Stomach (tissue), 9 donors: ENCODE data around the gene KIF4A. TPM values are rescaled to one million over a fixed set of nuclear protein-coding genes. Genes with fewer than 3 reads are reported as not detected.

Experiments used
- DNase-seq, 2 donors: peaks; one replicate each; pipeline versions ENCODE4 v3.0.0 to v3.0.0-alpha.2; 2013 to 2019
- H3K27ac ChIP-seq, 5 donors: fragments of 200-600 bp in 4 of 5; sonication (generic) in 4 of 5; one replicate each; pipeline ENCODE4 v1.5.1; 2013 to 2019; ENCODE audit warnings: mild to moderate bottlenecking in 1 of 5, moderate library complexity in 1 of 5
- H3K27me3 ChIP-seq, 3 donors: fragments of 200-600 bp; sonication (generic); one replicate each; pipeline ENCODE4 v1.5.1; 2017 to 2019; ENCODE audit warnings: mixed run types in 1 of 3
- H3K36me3 ChIP-seq, 4 donors: fragments of 200-600 bp; sonication (generic); 1 replicate in 3 of 4; 2 replicates in 1 of 4; pipeline ENCODE4 v1.5.1; 2016 to 2019
- H3K4me1 ChIP-seq, 4 donors: fragments of 200-600 bp; sonication (generic); one replicate each; pipeline ENCODE4 v1.5.1; 2016 to 2019
- H3K4me3 ChIP-seq, 4 donors: fragments of 200-600 bp; sonication (generic) in 3 of 4; one replicate each; pipeline ENCODE4 v1.5.1; 2016 to 2019; ENCODE audit warnings: mild to moderate bottlenecking in 1 of 4
- H3K9me3 ChIP-seq, 4 donors: fragments of 200-600 bp; sonication (generic); one replicate each; pipeline ENCODE4 v1.5.1; 2016 to 2019
- EP300 ChIP-seq: sonication (generic); formaldehyde crosslinking; IDR thresholded peaks from one replicate; pipeline ENCODE4 v1.6.1; 2017; ENCODE audit warnings: antibody characterized with exemption
- POLR2A ChIP-seq, 4 donors: fragments of 450-650 bp; IDR thresholded peaks; one replicate each; pipeline ENCODE4 v1.6.1; 2016; ENCODE audit warnings: antibody characterized with exemption in 4 of 4, control low read depth in 2 of 4, mild to moderate bottlenecking in 1 of 4, moderate library complexity in 1 of 4
- POLR2AphosphoS5 ChIP-seq, 3 donors: sonication (generic); formaldehyde crosslinking; IDR thresholded peaks; one replicate each; pipeline ENCODE4 v1.6.1; 2016; ENCODE audit warnings: antibody characterized with exemption in 3 of 3
- WGBS, 5 donors: extraction: QIAGEN DNeasy Blood & Tissue Kit in 3 of 5; methylation state at CpG; one replicate each; pipeline versions ENCODE4 v1.1.5 to v1.1.7; 2013 to 2018; 5-methylcytosine and 5-hydroxymethylcytosine counted together
- intact Hi-C: fragments of 100-400 bp; cut with DNase I; formaldehyde crosslinking; loops from one replicate; pipeline ENCODE4 v1.15.1; 2023; ENCODE audit warnings: low total_unique reads
- polyA plus RNA-seq, 3 donors: library from polyadenylated mRNA; stranded (reverse); fragments of 200-250 nt; gene quantifications; one replicate each; pipeline ENCODE4 v1.2.3, GENCODE V29; 2013
- total RNA-seq, 5 donors: library from RNA; depleted of rRNA; stranded (reverse); fragments of >200 nt; gene quantifications; one replicate each; pipeline versions ENCODE4 v1.1.0 to v1.2.3, GENCODE V29; 2014 to 2016
- TF ChIP-seq, protein P1 (sequence below), 7 experiments: fragments of 450-650 bp in 4 of 7; fragments of 200-600 bp in 3 of 7; sonication (generic) in 3 of 7; IDR thresholded peaks; one replicate each; pipeline ENCODE4 v1.5.1; 2016 to 2019; ENCODE audit warnings: antibody characterized with exemption in 7 of 7, control low read depth in 2 of 7, mild to moderate bottlenecking in 1 of 7
- donor health status: healthy with polysubstance abuse.
- donor health status: Bipolar disorder and iron deficiency.
- donor health status: healthy.

Gene KIF4A
- total and polyA plus RNA-seq, 8 donors = 0.31 to 26.9 (median 2.0) TPM; not detected in 1

DNA sequence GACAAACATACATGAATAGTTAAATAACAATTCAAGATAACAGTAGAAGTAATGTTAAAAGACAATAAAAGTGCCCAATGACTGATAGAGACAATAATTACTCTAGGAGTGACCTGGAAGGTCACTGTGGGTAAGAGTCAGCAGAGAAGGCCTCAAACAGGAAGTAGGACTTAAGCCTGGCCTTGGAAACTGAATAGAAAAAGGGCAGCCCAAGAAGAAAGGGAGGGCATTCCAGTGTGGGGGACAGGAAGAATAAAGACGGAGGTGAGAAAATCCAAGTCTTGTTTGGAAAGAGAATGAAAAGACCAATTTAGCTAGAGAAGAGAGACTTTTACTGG, 35.9 kb upstream of the KIF4A start:
- no peak overlapping the region for H3K4me3 ChIP-seq
- TF ChIP-seq POLR2AphosphoS5 (IDR thresholded peaks at IDR 0.05) = no peak
- no peak for TF ChIP-seq EP300
- TF ChIP-seq, protein P1, sequence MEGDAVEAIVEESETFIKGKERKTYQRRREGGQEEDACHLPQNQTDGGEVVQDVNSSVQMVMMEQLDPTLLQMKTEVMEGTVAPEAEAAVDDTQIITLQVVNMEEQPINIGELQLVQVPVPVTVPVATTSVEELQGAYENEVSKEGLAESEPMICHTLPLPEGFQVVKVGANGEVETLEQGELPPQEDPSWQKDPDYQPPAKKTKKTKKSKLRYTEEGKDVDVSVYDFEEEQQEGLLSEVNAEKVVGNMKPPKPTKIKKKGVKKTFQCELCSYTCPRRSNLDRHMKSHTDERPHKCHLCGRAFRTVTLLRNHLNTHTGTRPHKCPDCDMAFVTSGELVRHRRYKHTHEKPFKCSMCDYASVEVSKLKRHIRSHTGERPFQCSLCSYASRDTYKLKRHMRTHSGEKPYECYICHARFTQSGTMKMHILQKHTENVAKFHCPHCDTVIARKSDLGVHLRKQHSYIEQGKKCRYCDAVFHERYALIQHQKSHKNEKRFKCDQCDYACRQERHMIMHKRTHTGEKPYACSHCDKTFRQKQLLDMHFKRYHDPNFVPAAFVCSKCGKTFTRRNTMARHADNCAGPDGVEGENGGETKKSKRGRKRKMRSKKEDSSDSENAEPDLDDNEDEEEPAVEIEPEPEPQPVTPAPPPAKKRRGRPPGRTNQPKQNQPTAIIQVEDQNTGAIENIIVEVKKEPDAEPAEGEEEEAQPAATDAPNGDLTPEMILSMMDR (IDR thresholded peaks at IDR 0.05) = no peak
- TF ChIP-seq POLR2A (IDR thresholded peaks at IDR 0.05) = no peak
- H3K36me3 ChIP-seq = no peaks in the 10 kb centered on the region
- 63 to 80% (median 76%) methylated on average over 1 of the region's 1 CpG for WGBS, 5 donors
- no peaks in the 10 kb centered on the region for H3K4me1 ChIP-seq
- no peak overlapping the region for H3K27ac ChIP-seq
- no peaks in the 10 kb centered on the region for H3K9me3 ChIP-seq
- H3K27me3 ChIP-seq = no peaks in the 10 kb centered on the region
- DNase-seq = no peak
- intact Hi-C loops = no loop called here

DNA sequence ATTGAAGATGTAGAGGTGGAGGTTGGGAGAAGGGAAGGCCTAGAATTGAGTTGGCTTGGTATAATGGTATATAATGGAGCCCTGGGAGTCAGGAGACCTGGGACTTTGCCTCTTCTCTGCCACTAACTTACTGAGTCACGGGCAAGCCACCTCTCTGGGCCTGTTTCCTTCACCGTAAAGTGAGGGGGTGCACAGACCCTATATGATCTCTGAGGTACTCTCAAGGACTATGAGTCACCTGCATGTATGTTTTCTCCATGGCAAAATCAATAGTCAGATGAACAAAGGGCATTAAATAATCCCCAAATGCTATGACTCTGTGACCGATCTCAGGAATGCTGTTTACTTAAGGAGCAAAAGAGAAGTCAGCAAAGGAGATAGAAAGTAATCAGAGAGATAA, 35.0 kb upstream of the KIF4A start:
- 58 to 89% (median 83%) methylated on average over 1 to 3 of the region's 3 CpGs for WGBS, 5 donors
- no peaks in the 10 kb centered on the region for H3K4me1 ChIP-seq
- no peaks in the 10 kb centered on the region for H3K36me3 ChIP-seq
- no peak for DNase-seq
- intact Hi-C loops = no loop called here
- H3K4me3 ChIP-seq = no peak overlapping the region
- no peaks in the 10 kb centered on the region for H3K27me3 ChIP-seq
- TF ChIP-seq POLR2AphosphoS5 (IDR thresholded peaks at IDR 0.05) (no peak), EP300 (no peak), POLR2A (IDR thresholded peaks at IDR 0.05) (no peak)
- TF ChIP-seq, protein P1 (IDR thresholded peaks at IDR 0.05) = no peak
- H3K27ac ChIP-seq = no peak overlapping the region
- no peaks in the 10 kb centered on the region for H3K9me3 ChIP-seq

DNA sequence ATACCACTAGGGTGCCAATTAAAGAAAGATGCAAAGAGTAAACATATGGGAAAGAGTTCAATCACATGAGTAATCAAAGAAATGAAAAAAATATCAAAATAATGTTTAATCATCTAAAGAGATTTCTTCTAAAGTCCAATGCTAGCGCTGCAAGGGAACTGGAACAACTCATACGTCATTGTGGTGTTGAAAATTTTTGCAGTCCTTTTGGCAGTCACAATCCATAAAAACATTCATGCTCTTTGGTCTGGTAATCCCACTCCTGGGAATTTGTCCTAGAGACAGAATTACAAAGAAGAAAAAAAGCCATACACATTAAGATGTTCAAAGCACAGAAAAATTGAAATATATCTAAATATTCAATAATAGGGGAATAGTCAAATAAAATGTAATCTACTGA, 34.5 kb upstream of the KIF4A start:
- Histone ChIP-seq H3K36me3 (no peaks in the 10 kb centered on the region), H3K27ac (no peak overlapping the region), H3K27me3 (peaks cover 0 to 3% (median 0%) of the 10 kb centered on the region in 3 donors), H3K4me1 (no peaks in the 10 kb centered on the region), H3K4me3 (no peak overlapping the region), H3K9me3 (no peaks in the 10 kb centered on the region)
- no peak for TF ChIP-seq POLR2A (IDR thresholded peaks at IDR 0.05)
- no peak for TF ChIP-seq EP300
- TF ChIP-seq POLR2AphosphoS5 (IDR thresholded peaks at IDR 0.05) = no peak
- TF ChIP-seq, protein P1 (IDR thresholded peaks at IDR 0.05) = no peak
- intact Hi-C loops = no loop called here
- DNase-seq = no peak
- WGBS, 5 donors = 77 to 94% (median 79%) methylated on average over 2 of the region's 2 CpGs

DNA sequence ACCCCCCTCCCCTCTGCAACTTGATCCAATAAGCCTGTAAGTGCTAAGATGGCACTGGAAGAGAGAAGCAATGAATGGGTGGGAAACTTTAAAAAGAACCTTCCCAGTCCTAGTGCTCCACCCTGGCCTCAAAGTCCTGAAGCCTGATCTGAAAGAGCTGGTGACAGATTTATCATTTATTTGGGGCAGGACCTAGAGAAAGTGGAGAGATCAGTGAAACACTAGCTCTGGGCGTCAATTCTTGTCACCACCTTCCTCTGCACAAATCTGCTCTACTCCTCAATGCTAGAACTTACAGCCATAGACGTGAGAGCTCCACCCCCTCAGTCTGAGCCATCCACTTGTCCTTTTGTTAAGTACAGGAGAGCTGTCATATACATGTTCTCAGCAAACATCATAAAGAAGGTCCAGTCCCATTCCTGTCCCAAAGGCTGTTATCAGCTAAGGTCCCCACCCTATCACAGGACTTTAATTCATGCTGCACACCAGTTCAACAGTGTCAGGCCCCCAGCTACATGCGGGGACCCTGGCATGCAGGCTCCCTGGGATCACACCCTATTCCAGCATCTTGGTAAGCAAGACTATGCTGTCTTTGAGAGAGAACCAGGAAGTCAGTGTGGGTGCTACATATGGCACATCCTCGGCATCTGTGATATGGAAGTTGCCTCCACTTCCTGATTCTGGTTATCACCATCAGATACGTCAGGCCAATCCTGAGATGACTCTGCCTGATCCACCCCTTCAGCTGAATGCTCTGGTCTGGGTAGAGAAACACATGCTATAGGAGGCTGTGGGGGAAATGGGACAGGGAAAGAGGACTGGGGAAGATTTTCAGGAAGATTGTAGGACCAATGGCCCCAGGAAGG, 32.2 kb upstream of the KIF4A start:
- DNase-seq = no peak
- Histone ChIP-seq H3K4me1 (no peaks in the 10 kb centered on the region), H3K4me3 (no peak overlapping the region), H3K27ac (no peak overlapping the region), H3K9me3 (no peaks in the 10 kb centered on the region), H3K27me3 (peaks cover 0 to 3% (median 0%) of the 10 kb centered on the region in 3 donors), H3K36me3 (no peaks in the 10 kb centered on the region)
- TF ChIP-seq POLR2AphosphoS5 (IDR thresholded peaks at IDR 0.05) (no peak), POLR2A (IDR thresholded peaks at IDR 0.05) (no peak), EP300 (no peak)
- TF ChIP-seq, protein P1 (IDR thresholded peaks at IDR 0.05) = no peak
- WGBS, 5 donors = 62 to 80% (median 70%) methylated on average over 5 of the region's 5 CpGs
- intact Hi-C loops = no loop called here
